ENCODE measurements around the gene PPFIBP2.

Gene PPFIBP2

DNA sequence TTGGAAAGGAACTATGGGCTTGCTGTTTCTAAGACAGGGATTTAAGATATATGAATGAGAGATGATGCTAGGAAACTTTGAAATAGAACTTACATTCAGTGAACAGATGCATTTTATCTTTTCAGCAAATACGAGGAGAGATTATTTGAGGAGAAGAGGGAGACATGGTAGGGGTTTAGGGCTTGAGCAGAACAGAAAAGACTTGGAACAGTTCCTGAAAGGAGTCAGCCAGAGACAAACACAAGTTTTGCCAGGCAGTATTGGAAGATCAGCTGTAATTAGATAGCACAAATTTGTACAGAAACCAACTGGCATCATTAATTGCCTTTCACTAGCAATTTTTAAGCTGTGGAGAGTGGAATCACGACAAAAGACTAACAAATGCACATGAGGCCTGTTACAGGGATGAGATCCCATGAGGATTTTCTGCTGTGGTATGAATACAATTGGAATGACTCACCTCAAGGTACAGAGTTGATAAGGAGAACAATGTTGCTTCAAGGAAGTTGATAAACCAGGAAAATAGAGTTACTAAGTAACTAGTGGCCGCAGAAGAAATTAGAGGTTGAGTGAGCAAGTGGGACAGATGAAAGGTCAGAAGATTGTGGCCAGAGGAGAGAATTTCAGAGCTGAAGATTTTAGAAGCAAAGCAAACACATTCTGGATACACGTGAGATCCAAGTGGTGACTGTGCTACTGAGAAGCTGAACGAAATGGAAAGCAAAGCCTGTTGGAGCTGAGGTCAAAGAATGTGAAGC lies 91.6 kb downstream of the PPFIBP2 start:
- DNase-seq = no peak

DNA sequence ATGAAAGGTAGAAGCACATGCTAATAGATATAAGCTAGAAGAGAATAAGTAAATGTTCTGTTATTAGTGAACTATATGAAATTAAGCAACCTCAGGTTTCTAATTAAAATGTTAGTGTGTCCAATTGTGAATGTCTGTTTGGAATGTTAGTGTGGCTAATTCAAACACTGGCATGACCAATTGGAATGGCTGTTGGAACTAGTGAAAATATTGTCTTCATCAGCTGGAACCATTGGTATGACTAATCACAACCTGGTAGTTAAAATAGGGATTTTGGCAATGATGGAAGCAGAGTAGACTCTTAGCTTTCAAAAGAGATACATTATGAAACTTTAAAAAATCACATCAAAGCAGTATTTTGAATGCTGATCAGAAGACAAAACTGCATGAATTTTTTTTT lies 92.7 kb downstream of the PPFIBP2 start:
- DNase-seq = no peak

DNA sequence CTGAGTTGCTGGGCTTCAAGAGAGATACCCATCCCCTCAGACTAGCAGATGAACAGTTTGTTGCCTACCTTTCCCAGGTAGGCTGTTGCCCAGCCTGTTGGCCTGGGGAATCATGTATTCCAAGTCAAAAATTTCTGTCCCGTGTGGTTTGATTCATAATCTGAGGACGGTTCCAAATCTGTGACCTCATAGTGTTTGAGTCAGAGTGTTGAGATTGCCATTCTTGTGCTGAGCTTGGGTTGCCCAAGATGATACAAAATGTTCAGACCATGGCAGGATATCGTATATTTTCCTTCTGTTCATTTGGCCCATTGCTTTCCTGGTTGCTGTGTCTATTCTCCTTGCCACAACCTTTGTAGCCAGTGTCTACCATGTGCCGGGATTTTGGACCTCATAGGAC lies 95.2 kb downstream of the PPFIBP2 start:
- no peak for DNase-seq

DNA sequence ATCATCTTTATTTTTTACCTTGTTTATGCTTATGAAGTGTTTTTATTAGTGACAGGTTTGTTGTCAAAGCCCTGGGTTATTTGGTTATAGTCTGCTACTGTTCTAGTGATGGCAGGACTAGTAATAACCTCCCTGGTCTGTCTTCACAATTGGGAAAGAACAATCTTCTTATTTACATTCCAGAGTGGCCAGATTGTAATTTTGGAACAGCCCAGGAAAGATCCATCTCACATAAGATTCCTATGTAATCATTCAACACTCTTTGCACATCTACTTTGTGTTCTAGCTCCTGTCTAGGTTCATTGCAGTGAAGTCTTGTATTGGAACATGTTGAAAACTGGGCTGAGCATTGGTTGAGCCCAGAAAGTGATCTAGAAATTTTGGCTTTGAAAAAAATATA lies 95.7 kb downstream of the PPFIBP2 start:
- no peak for DNase-seq

DNA sequence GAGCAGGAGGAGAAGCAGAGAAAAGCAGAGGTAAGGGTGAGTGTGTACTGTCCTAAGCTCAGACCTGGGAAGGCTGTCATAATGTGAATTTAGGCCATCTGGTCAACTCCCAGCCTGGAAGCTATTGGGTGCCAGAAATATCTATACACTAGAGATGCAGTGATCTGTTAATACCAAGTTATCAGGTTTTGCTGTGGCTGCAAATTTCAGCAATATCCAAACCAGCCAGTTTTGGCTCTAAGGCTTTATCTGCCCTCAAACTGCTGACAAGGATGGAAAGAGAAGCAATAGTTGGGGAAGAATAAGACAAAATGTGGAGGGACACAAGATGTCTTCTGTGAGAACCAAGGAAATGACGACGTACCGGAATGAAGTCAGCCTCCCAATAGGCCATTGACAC lies 96.6 kb downstream of the PPFIBP2 start:
- DNase-seq = no peak

DNA sequence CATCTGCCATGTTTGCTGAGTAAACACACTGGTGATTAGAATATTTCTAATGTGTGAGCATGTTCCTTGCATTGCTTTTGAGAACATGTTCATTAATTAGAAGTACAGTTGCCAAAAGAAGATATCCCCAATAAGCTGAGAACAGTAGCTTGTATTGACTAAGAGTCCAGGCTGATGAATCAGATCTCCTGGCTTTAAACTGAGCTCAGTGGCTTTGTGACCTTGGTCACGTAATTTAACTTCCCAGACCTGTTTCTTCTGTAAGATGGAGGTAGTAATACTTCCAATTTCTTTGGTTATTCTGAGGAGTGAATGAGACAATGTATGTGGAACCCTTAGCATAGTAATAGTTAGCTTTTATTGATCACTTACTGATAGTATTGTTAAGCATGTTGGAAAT lies 97.6 kb downstream of the PPFIBP2 start:
- no peak for DNase-seq

DNA sequence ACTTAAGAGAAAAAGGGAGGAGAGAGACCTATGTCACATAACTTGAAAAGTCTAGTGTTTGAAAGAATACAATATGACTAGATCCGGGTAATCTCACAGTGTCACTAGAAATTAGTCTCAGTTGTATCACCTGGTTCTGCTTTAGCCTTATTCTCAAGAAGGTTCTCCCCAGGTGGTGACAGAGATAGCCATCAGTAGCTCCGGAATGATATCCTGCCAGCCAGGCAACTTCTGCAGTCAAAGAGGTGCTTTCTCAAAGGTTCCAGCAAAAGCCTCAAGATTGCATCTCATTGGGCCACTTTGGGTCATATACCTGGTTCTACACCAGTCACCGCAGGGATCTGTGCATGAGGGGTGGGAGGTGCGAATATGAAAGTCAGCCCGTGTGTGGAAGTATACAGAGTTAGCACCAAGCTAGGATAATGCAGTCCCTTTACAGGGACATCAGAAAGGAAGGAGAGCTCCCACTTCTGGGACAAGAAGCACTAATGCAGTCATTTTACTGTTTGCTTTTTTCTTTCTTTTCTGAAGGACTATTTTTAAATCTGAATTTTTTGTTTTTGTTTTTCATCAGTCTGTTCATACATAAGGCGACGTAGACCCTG lies 98.4 kb downstream of the PPFIBP2 start:
- no peak for DNase-seq

DNA sequence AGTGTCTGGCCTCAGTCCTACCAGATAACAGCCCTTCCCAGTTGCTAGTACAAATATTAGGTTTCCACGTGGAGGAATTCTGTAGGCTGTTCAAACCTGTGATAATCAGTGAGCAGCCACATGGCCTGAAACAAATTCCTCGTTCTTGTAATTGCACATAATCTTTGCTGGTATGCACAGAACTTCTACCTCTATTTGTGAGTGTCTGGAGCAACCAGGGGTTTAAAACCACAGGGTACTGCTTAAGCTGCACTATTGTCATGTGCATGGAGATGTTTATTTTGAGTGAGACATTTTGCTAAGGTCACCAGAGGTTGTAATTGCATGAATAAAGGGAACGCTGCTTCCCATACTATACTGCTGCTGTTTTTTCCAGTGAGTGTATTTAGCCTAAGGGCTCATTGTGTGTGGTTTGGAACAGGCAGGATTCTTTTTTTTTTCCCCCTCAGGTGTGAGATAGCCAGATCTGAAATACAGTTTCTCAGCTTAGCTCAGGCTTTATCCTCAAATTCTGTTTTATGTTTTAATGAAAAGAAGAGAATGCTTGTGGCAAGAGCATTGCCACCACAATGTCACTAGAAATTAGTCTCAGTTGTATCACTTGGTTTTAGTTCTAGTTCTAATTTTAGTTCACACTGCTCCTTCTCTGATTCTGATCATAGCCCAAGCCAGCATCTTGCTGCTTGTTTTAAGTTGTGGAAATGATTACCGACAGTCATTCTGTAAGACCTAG lies 99.0 kb downstream of the PPFIBP2 start:
- DNase-seq = no peak

DNA sequence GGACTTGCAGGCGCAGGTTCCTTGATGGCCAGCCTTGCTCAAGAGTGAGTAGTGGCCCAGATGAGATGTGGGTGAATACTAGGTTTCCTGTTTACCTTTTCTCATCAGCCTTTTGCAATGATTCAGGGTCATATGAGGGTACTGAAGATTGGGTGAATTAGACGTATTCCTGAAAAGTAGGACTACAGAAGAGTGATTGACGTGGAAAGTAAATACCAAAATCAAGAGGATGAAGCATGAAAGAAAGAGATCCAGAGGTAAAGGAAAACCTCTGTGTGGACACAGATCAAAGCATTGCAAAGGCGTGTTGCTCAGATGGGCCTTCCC lies 99.6 kb downstream of the PPFIBP2 start:
- no peak for DNase-seq

DNA sequence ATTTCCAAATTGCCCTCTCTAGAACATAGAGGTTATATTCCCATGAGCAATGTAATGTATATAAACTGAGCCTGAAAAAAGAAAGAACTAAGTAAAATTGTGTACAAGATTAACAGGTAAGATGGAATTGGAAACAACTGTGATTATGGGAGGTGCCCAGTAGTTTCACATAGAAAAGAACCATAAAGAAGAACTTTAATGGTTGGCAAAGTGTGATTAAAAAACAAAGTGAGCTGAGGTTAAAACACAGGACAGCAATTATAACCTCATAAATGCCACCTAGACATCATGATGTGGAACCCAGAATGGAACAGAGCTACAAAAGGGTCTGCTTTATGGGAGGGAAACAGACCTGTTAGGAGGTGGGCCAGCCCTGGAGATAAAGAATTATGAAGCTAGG lies 100.9 kb downstream of the PPFIBP2 start:
- no peak for DNase-seq

DNA sequence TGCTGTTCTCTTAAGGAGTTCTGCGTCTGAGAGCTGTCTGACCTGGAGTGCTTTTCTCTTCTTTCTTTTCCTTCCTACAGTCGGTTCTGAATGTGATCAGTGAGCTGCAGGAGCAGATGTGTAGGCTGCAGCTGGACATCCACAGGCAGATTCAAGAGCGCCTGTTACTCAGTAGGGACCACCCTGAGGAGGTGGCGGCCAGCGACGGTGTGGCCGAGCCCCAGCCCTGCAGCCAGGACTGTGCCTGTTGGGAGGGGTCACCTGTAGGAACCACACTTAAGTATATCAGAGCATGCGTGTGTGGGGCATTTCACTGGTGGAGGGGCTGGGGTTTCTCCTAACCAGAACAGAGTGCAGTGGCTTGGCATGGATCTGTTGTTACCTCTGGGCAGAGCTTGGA lies 103.2 kb downstream of the PPFIBP2 start:
- no peak for DNase-seq

DNA sequence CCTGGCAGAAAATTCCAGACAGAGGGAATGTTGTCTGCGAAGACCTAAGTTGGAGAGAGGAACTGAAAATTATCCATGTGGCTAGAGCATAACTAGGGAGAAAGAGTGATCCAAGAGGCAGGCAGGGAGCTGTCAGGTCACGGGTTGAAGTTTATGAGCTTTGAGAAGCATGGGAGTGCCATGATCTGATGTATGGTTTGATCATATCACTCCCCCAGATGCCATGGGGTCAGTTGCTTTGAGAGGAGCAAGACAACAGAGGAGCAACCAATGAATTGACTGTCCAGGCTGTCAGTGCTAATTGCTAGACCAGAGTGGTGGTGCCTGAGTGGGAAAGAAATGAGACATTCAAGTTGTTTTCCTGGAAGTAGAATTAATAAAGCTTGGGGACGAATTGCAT lies 105.5 kb downstream of the PPFIBP2 start:
- DNase-seq = no peak

DNA sequence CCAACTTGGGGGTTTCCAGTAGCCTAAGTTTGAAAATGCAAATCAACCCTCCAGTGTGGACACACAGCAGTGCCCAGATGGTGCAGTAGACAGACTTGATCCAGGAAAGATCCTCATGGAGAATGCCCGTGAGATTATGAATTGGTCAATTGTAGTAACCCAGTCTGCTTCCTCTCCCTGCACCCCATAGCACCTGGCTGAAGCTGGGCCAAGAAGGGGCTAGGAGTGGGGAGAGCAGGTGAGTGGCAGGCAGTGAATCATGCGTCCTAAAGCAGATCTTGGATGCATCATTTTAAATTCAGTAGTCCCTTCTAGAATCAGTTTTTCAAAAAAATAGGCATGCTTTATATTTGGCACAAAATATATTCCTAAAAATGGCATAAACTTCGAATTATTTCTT lies 107.3 kb downstream of the PPFIBP2 start:
- no peak for DNase-seq

DNA sequence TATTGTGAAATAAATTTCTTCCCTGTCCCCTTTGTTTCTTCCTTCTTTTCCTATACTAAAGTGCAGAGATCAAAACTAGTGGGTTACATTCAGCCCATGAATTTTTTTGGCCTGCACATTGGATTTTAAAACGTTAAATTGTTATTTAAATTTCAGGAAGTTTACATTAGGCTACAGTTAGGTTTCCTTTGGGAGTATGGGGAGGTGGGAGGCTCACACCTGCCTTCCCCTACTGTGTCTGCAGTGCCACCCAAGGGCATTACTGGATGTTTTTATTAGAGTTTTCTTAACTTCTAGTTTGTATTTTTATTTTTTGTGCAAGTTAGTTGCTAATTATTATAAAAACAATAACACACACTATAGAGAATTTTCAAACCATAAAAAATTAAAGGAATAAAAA lies 107.8 kb downstream of the PPFIBP2 start:
- no peak for DNase-seq

DNA sequence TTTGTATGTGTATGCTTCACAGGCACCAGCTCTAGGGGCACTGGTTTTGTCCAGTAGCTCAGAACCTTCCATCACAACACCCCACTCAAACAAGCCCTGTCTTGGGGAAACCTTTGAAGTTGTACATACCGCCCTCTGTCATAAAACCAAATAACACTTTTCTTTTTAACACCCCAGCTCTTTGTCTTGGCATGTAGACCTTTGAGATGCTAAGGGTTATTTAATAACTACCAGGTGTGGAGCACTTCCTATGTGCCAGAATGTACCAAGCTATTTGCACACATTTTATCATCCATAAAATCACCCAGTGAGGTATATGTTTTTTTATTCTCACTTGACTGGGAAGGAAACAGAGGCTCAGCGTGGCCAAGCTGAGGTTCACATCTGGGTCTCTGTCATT lies 108.9 kb downstream of the PPFIBP2 start:
- DNase-seq = no peak

DNA sequence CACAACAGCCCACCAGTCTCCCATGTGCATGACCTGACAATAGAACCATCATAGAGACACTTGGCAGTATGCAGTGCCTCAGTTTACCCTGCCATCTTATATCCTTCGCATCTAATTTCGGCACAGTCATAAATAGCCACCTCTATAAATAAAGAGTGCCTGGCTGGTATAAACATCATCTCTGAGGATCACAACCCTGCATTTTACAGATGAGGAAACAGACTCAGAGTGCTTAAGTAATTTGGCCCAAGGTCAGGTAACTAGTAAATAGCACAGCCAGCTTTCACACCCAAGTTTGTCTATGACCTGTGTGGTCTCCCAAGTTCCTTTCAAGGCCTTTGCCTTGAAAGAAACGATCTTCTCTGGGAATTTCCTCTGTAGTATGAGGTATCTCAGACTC lies 114.9 kb downstream of the PPFIBP2 start:
- no peak for DNase-seq

DNA sequence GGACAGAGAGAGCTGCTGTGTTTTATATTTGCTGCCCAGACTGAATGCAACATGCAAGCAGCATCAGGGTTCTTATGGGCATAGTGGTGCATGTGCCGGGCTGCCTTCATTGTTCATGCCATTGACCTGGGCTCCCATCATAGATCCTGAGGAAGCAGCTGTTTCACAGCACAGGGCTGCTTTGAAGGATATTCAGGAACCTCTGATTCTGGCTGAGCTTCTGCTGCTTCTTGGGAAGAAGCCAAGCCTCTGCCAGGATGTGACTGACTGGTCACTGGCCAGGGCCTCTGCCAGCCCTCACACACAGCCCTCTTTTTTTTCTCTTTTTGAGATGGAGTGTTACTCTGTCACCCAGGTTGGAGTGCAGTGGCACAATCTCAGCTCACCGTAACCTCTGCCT lies 116.2 kb downstream of the PPFIBP2 start:
- DNase-seq = no peak

DNA sequence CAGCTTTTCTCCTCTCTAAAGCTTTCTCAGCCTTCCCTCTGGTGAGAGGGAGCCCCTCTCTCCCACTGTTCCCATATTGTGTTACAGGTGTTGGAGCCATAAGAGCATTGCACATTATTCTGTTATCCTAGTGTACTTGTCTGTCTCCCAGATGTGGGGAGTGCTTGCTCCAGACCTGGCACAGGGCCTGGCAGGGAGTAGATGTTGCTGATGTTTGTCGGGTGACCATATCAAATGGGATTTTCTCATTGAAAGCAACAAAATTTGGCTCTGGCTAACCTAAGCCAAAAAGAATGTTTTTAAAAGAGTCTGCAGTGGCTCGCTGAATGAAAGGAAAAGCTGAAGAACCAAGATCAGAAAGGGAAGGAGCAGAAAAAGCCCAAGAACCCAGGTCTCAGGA lies 118.4 kb downstream of the PPFIBP2 start:
- no peak for DNase-seq

DNA sequence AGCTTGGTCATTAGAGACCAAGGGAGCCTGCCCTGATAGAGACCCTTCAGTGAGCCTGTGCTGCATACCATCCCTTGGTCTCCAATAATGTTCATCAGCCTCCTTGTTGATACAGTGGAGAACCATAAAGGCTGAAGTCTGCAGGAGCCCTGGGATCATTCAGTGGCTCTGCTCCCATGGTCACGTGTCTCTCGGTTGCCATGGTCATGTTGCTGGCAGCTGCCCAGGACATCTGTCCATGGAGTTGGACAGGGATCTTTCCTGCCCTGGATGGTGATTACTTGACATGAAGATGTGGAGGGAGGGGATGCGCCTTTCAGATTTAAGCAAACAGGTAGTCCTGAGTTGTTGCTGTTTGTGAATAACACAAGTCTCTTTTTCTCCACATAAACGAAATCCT lies 121.3 kb downstream of the PPFIBP2 start:
- peak; percentile 1 for DNase-seq

DNA sequence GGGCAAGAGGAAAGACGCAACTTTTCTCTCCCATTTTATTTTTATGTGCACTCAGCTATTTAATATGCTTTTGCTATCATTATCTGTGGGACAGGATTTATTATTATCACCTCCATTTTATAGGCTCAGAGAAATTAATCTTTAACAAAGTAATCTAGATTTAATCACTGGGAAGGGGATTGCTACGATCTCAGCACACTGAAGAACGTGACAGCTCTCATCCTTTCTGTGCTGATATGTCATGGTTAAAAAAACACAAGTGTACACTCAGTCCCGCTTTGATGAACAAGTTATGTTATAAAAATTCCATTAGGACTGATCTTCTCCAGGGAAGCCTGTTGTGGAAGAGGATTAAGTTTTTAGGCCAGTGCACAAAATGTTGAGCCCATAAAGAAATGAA lies 121.9 kb downstream of the PPFIBP2 start:
- DNase-seq = no peak

DNA sequence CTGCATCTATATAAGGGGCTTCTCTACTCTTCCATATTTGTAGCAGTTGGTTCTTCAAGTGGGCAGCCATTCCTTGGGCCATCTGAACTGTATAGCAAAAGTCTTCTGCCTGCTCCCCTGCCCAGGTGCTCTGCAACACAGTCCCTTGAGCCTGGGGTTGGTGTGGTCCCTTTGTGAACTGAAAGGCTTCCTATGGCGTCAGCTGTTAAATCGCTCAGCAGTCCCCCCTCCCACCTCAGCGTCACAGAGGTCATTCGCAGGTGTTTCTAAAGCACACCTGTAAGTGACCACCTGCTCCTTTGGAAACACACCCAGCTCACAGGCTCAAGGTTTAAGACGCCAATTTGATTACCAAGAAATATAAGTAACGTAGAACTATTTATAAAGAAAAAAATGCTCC lies 122.6 kb downstream of the PPFIBP2 start:
- DNase-seq = peak; percentile 31

DNA sequence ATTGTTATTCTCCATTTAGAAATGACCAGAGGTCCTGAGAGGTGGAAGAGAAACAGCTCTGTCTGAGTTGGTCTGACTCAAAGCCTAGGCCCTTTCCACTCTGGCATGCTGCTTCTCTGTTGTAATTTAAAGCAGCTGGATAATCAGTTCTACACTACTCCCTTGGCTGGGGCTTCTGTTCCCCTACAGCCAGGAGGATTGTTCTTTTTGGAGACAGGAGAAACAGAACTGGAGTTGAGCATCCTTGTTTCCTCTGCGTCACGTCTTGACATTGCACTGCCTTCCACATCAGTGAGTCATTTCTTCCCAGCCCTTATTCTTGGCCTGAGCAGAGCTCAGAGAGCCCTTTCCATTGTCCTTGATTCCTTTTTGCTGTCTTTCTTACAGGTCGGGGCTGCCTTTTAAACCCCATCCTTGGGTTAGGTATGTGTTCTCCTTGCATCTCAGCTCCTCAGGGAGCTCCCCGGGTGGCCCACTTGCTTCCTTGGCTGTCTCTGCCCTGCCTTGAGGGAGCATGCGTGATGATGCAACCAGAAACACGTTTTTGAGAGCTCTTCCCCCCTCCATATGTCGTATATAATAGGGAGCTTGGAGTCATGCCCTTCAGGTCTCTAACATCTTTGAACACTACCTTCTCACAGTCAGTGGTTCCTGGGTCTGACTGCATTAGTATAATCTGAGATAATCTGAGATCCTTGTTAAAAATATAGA lies 123.8 kb downstream of the PPFIBP2 start:
- no peak for DNase-seq

DNA sequence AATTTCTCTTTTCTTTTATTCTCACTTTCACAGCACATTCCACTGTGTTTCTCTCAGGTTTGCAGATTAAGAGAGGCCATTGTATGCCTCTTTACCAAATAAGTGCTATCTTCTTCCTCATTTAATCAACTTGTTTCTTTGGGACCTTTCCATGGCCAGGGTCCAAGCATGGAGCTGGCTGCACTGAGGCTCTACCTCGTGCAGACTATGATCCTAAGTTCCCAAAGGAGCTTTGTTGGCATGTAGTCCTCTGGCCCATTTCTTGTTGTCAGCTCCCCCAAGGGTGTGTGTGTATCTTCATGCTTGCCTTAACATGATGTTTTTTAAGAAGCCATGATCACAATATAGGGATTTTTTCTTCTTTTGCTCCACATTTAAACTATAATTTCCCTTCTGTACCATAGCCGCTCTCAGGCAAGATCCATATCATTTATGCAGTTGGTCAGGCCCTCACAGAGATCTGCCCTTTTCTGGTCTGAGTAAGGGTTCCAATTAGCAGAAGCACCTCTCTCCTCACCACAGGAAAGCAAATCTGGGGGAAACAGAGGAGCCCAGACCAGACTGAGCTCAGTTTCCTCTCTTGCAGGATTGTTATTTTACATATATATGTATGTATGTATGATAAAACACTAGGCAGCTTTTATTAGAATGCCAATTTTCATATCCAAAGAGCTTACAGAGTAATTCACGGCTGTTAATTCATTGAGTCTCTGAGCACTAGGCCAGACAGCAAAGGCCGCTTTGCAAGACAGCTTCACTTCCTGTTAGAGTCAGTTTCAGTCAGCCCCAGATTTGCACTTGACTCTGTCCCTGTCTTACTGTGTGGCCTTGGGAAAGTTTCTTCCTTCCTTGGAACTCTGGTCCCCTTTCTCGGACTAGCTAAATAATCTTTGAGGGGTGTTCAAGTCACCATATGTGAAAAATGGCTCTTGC lies 125.2 kb downstream of the PPFIBP2 start:
- no peak for DNase-seq
